Measurements from ENCODE around the gene UBR7.

Gene UBR7

DNA sequence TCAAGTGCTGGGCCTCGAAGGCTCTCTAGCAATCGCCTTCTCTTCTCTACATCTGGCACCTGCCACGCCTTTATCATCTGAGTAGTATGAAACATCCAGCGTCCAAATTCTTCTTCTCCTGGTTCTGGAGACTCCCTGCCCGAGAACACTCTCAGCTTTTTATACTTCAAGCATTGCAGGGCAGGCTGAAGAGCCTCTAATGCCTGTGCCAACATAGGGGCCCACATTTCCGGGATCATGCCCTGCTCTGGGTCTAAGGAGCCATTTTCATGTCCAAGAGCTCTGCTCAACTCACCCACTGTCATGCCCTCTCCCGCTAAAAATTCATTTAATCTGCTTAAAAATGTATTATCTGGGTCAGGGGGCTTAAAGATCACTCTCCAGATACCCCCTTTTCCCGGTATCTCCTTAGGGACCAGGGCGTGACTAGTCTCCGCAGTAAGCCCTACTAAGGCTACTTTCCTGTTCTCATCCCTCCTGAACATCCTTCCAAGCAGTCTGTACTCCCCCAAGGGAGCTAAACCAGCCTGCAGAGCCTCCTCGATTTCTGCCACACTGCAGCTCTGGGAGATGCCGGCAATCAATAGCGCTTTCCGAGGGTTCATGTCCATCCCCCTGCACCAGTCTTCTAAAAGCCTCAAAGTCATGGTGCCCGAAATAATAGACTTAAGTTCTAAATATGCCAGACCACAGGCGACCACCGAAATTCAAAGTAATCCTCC, 23.3 kb upstream of the UBR7 start:
- no peaks in the 10 kb centered on the region for H3K27me3 Mint-ChIP-seq (ENCODE audit: low read depth)
- peaks cover 8% of the 10 kb centered on the region for H3K36me3 Mint-ChIP-seq (ENCODE audit: low read depth)
- H3K4me3 Mint-ChIP-seq: peak overlapping the region; percentile 91
- peaks cover 18% of the 10 kb centered on the region for H3K4me1 Mint-ChIP-seq (ENCODE audit: low read depth)
- H3K27ac Mint-ChIP-seq: peak overlapping the region; percentile 81
- no peaks in the 10 kb centered on the region for H3K9me3 Mint-ChIP-seq

DNA sequence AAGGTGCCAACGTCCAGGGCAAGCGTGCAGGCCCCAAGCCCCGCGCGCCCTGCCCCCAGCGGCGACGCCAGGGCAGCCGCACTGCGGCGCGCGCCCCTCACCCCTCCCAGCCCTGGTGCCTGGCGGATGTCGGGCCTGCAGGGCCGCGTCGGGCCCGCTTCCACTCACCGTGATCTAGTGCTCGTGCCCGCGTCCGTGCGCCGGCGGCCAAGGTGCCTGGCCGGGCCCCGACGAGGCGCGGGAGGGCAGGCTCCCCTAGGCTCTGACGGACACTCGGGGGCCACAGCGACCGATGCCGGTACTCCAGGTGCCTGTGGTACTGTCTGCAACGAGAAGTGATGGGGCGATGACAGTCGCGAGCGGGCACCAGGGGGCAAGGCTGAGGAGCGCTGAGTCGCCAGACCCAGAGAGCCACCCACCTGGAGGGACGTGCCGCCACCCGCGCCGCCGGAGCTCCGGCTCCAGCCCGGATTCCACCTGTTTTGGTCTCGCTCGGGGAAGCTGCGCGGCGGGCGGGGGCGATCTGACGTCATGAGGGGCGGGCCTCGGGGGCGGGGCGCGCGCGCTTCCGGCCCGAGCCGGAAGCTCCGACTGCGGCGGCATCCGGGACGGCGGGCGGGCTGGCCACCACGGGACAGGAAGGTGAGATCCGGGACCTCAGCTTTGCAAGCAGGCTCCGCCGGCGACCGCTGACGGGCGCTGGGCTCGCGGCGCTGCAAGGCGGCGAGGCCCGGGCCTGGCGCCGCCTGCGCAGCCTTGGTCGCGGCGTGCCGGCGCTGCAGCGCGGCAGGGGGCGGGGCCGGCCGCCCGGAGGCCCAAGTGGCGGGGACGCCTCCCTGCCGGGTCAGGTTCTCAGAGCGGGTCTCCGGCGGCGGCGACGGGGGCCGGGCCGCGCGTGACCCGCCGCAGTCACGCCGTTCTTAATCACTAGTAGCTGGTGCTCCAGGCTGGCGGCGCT, 22.4 kb upstream of the UBR7 start, which contains the start of the genes LYSET and MOAP1:
Gene LYSET (plus strand): TSS at position 927 of the 958 bp plus-strand sequence. CDS start 89 bp downstream, outside the sequence.
Gene MOAP1 (minus strand): TSS at position 507 of the 958 bp plus-strand sequence. CDS start 655 bp downstream, outside the sequence.
- H3K4me1 Mint-ChIP-seq (ENCODE audit: low read depth): peaks cover 18% of the 10 kb centered on the region
- peaks cover 8% of the 10 kb centered on the region for H3K36me3 Mint-ChIP-seq (ENCODE audit: low read depth)
- H3K27ac Mint-ChIP-seq: peak within 1 kb of the TSS; percentile 94
- no peaks in the 10 kb centered on the region for H3K27me3 Mint-ChIP-seq (ENCODE audit: low read depth)
- no peaks in the 10 kb centered on the region for H3K9me3 Mint-ChIP-seq
- peak within 1 kb of the TSS; percentile 94 for H3K4me3 Mint-ChIP-seq

DNA sequence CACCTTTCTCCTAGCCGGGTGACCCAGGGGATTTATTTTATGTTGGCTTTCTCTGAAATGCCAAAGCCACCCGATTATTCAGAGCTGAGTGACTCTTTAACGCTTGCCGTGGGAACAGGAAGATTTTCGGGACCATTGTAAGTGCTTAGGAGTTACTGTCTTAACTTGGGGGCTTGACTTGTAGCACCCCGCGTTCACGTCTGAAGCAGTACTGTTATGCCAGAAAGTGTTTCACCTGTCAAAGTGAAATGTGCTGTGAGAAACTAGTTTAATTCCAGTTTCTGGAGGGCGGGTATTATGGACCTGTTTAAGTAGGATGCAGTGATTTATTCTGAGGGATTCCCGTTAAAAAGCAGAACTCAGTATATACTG, 21.7 kb upstream of the UBR7 start:
- no peaks in the 10 kb centered on the region for H3K27me3 Mint-ChIP-seq (ENCODE audit: low read depth)
- H3K27ac Mint-ChIP-seq: peak overlapping the region; percentile 94
- peaks cover 8% of the 10 kb centered on the region for H3K36me3 Mint-ChIP-seq (ENCODE audit: low read depth)
- peak overlapping the region; percentile 94 for H3K4me3 Mint-ChIP-seq
- peaks cover 18% of the 10 kb centered on the region for H3K4me1 Mint-ChIP-seq (ENCODE audit: low read depth)
- H3K9me3 Mint-ChIP-seq: no peaks in the 10 kb centered on the region

DNA sequence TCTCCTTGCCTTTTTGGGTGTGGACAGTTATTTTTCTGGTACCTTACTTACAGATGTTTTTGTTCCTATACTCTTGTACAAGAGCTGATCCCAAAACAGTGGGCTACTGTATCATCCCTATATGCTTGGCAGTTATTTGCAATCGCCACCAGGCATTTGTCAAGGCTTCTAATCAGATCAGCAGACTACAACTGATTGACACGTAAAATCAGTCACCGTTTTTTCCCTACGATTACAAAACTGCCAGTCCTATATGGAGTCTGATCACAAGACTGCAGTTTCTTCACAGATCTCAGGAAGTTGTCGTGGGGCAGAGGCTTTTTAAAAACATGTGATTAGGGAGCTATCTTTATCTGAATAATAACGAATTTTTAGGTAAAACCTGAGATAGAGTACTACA, 20.6 kb upstream of the UBR7 start:
- peak overlapping the region; percentile 51 for H3K4me3 Mint-ChIP-seq
- H3K27ac Mint-ChIP-seq: no peak overlapping the region
- H3K27me3 Mint-ChIP-seq (ENCODE audit: low read depth): no peaks in the 10 kb centered on the region
- H3K4me1 Mint-ChIP-seq (ENCODE audit: low read depth): peaks cover 18% of the 10 kb centered on the region
- H3K36me3 Mint-ChIP-seq (ENCODE audit: low read depth): peaks cover 8% of the 10 kb centered on the region
- no peaks in the 10 kb centered on the region for H3K9me3 Mint-ChIP-seq

DNA sequence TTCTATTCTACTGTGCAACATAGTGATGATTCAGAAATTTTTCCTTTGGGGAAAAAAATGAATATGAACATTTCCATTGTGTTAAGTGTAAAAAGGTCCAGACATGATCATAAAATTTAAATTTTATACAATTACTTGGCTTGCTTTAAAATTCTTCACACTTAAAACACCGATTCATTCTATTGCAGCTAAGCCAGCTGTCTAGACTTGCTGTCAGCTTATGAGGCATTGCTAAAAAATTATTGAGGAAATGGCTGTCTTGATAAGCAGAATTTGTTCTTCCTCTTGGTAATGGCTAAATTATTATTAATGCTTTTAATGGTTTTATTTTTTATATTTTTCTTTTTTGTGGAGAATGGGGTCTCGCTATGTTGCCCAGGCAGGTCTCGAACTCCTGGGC, 20.1 kb upstream of the UBR7 start:
- Mint-ChIP-seq H3K27me3 (ENCODE audit: low read depth) (no peaks in the 10 kb centered on the region), H3K36me3 (ENCODE audit: low read depth) (peaks cover 4% of the 10 kb centered on the region), H3K27ac (no peak overlapping the region), H3K9me3 (no peaks in the 10 kb centered on the region), H3K4me1 (ENCODE audit: low read depth) (peaks cover 18% of the 10 kb centered on the region), H3K4me3 (no peak overlapping the region)

DNA sequence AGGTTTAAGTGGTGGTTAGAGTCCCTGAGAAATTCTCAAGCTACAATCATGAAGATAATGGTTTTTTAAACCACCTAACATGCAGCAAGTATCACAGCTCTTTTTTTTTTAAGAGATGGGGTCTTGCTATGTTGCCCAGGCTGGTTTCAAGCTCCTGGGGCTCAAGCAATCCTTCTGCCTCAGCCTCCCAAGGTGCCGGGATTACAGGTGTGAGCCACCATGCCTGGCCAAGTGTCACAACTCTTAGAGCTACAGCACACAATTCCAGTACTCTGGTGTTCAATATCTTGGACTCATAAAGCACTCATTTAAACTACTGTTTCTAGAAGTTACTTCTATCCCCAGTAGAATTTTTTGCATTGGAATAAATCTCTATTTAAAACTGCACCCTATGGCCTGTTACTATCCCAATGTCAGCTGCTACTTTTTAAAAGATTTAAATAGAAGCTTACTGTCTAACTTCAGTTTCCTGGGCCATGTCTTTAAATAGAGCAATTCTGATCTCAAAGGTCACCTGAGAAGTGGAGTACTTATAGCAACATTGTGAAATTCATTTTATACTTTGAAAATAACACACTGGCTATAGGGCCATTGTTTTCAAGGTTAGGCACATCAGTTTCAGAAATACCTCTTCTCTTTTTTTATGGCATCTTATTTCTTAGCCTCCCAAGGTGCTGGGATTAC, 11.6 kb upstream of the UBR7 start:
- Mint-ChIP-seq H3K36me3 (ENCODE audit: low read depth) (peaks cover 1% of the 10 kb centered on the region), H3K9me3 (no peaks in the 10 kb centered on the region), H3K27ac (no peak overlapping the region), H3K27me3 (ENCODE audit: low read depth) (no peaks in the 10 kb centered on the region), H3K4me3 (no peak overlapping the region), H3K4me1 (ENCODE audit: low read depth) (no peaks in the 10 kb centered on the region)

DNA sequence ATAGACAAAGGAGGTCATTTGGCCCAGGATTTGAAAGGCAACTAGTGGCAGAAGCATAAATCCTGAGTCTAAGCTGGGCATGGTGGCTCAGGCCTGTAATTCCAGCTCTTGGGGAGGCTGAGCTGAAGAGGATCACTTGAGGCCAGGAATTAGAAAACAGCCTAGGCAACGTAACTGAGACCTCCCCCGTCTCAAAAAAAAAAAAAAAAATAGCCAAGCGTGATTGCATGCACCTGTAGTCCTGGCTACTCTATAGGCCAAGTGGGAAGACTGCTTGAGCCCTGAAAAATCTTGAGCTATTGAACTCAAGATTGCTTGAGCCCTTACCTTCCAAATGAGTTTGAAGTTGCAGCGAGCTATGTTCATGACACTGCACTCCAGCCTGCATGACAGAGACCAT, 8.0 kb upstream of the UBR7 start:
- no peaks in the 10 kb centered on the region for H3K27me3 Mint-ChIP-seq (ENCODE audit: low read depth)
- H3K9me3 Mint-ChIP-seq: no peaks in the 10 kb centered on the region
- H3K36me3 Mint-ChIP-seq (ENCODE audit: low read depth): peaks cover 2% of the 10 kb centered on the region
- peaks cover 3% of the 10 kb centered on the region for H3K4me1 Mint-ChIP-seq (ENCODE audit: low read depth)
- H3K27ac Mint-ChIP-seq: no peak overlapping the region
- no peak overlapping the region for H3K4me3 Mint-ChIP-seq

DNA sequence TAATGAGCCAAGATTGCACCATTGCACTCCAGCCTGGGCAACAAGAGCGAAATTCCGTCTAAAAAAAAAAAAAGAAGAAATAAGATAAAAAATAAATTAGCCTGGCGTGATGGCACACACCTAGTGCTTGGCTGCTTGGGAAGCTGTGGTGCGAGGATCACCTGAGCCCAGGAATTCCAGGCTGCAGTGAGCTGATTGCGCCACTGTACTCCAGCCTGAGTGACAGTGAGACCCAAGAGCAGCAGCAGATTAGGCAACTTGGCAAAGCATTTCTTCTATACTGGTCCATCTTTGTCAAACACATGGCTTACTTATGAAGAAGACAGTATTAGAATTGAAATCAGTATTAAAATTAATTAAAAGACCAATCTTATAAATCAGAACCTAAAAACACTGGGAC, 6.5 kb upstream of the UBR7 start:
- Mint-ChIP-seq H3K27ac (no peak overlapping the region), H3K36me3 (ENCODE audit: low read depth) (peaks cover 6% of the 10 kb centered on the region), H3K4me1 (ENCODE audit: low read depth) (peaks cover 11% of the 10 kb centered on the region), H3K4me3 (no peak overlapping the region), H3K9me3 (no peaks in the 10 kb centered on the region), H3K27me3 (ENCODE audit: low read depth) (no peaks in the 10 kb centered on the region)

DNA sequence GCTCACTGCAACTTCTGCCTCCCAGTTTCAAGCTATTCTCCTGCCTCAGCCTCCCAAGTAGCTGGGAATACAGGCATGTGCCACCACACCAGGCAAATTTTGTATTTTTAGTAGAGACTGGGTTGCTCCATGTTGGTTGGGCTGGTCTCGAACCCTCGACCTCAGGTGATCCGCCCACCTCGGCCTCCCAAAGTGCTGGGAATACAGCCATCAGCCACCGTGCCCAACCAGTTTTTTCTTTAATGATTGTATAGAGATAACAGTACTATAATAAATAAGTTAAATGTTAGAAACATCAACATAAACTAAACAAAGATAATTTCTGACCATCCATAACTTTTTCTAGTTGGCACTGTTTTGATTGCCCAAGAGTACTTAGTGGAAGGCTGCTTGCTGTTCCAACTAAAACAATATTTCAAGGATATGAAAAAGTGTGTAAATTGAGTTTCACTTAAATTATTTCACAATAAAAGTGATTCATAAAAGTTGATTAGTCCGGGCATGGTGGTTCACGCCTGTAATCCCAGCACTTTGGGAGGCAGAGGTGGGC, 5.8 kb upstream of the UBR7 start:
- Mint-ChIP-seq H3K36me3 (ENCODE audit: low read depth) (peaks cover 6% of the 10 kb centered on the region), H3K27me3 (ENCODE audit: low read depth) (no peaks in the 10 kb centered on the region), H3K27ac (no peak overlapping the region), H3K4me1 (ENCODE audit: low read depth) (peaks cover 17% of the 10 kb centered on the region), H3K4me3 (no peak overlapping the region), H3K9me3 (no peaks in the 10 kb centered on the region)

DNA sequence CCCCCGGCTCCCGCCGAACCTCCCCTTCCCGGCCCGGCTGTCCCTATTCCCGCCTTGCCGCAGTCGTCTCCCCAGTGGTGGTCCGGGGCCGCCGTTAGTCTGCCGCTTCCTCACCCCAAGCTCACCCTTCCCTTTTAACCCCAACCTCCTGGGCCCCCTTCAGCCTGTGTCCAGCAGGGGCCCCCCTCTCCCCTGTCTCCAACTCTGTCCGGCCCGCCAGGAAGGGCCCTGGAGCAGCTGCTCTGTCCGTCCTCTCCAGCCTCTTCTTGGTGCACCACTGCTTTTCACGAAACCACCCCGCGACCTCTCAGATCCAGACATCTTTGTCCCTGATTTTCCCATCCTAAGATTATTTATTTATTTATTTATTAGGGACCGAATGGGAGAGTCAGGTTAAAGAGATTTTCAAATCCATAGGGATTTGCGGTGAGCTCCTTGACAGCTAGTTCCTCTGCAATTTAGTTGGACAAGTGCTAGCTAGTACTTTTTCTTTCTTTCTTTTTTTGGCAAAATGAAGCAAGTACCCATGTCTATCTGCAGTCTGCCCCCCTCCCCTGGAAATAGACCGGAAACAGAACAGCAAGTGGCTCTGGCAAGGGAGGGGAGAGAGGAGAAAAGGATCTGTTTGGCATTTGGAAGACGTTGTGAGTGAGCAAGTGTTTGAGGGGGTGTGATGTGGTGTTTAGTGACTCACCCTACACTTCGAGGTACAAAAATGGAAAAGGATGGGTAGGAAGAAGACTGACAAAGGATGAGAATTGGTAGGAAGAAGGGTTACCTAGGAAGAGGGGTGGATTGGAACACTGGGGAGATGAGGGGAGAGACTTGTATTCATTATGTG, 632 bp downstream of the UBR7 start:
- Mint-ChIP-seq H3K4me3 (peak overlapping the region; percentile 85), H3K4me1 (ENCODE audit: low read depth) (peaks cover 24% of the 10 kb centered on the region), H3K36me3 (ENCODE audit: low read depth) (peaks cover 11% of the 10 kb centered on the region), H3K9me3 (no peaks in the 10 kb centered on the region), H3K27me3 (ENCODE audit: low read depth) (no peaks in the 10 kb centered on the region), H3K27ac (peak overlapping the region; percentile 49)

DNA sequence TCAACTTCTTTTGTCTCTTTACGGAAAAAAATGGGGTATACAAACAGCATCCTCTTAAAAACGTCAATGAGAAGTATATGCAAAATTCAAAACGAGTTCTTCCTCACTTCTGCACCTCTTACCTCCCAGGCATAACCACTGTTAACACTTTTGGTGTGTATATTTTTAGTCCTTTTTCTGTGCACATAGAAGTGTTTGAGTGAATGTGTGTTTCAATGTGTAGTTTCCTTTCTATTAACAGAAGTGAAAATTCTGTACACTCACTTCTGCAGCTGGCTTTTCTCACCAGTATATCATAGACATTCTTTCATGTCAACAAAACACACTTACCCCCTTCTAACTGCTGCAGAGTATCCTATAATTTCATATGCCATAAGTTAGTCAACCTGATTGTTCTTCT, 5.4 kb downstream of the UBR7 start:
- H3K36me3 Mint-ChIP-seq (ENCODE audit: low read depth): peaks cover 21% of the 10 kb centered on the region

DNA sequence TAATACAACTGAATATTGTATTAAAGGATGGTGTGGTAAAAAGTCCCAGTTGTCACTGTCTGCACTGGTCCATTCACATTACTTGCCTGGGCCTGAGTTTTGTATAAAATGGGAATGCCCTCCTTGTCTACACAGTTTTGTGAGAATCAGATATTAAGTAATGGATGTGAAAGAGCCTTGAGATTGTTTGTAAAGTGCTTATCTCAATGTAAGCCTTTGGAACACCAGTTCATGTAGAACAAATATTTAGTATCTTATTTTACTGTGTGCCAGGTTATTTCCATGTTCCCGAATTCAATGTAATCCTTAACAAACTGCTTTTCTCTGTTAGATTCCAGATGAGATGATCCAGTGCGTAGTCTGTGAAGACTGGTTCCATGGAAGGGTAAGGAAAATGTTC, 7.5 kb downstream of the UBR7 start:
- no peak overlapping the region for H3K4me3 Mint-ChIP-seq
- peaks cover 2% of the 10 kb centered on the region for H3K4me1 Mint-ChIP-seq (ENCODE audit: low read depth)
- H3K9me3 Mint-ChIP-seq: no peaks in the 10 kb centered on the region
- no peaks in the 10 kb centered on the region for H3K27me3 Mint-ChIP-seq (ENCODE audit: low read depth)
- no peak overlapping the region for H3K27ac Mint-ChIP-seq
- peaks cover 27% of the 10 kb centered on the region for H3K36me3 Mint-ChIP-seq (ENCODE audit: low read depth)

More for the DNA sequence above, 5.4 kb downstream of the UBR7 start:
- no peaks in the 10 kb centered on the region for H3K9me3 Mint-ChIP-seq
- no peaks in the 10 kb centered on the region for H3K27me3 Mint-ChIP-seq (ENCODE audit: low read depth)
- no peak overlapping the region for H3K4me3 Mint-ChIP-seq
- no peak overlapping the region for H3K27ac Mint-ChIP-seq
- H3K4me1 Mint-ChIP-seq (ENCODE audit: low read depth): peaks cover 10% of the 10 kb centered on the region

DNA sequence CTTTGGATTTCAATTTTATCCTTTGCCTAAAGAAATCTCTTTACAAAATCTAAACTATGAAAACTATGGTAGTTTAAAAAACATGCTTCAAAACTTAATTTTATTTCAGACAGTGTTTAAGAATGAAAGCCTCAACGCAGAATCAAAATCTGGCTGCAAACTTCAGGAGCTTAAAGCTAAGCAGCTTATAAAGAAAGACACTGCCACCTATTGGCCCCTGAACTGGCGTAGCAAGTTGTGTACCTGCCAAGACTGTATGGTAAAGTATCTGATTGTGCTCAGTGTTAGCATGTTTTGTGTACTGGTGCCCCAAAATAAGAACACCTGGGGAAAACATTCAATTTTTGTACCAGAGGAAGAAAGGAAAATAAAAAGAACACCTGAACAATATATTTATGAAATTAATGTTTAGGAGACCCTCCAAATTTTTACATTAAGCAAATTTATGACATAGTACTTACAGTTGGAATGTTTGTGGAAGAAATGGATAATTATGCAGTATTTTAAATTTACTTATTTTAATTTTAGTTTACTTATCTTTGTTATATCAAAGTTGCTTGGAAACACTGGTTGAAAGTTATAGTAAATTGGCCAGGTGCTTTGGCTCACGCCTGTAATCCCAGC, 12.2 kb downstream of the UBR7 start:
- peaks cover 31% of the 10 kb centered on the region for H3K36me3 Mint-ChIP-seq (ENCODE audit: low read depth)
- H3K4me1 Mint-ChIP-seq (ENCODE audit: low read depth): no peaks in the 10 kb centered on the region
- no peak overlapping the region for H3K27ac Mint-ChIP-seq
- H3K4me3 Mint-ChIP-seq: no peak overlapping the region
- no peaks in the 10 kb centered on the region for H3K27me3 Mint-ChIP-seq (ENCODE audit: low read depth)
- H3K9me3 Mint-ChIP-seq: no peaks in the 10 kb centered on the region
